ENCODE measurements around the gene LIMS1.
"Not testable (repeated sequence)": the region's sequence is repeated elsewhere in the genome, so short reads cannot be mapped to it uniquely, and the experiment has no call there.

The LIMS1 gene

DNA sequence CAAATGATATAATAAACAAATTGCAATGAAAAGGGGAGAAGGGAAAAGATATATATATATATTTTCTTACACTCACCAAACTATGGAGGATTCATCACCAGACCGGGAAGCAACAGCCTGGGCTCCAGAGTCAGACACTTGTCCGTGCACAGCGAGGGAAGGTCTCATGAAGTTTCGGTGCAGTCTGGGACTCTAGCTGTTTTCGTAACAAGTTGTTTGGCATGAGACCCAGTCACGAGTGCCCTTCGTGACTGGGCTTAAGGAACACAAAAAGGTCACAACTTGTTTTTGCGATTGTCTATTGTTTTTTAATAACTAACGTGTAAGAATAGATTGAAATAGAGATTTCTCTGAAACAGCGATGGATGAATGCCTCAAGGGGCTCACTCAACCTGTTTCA lies 66.9 kb downstream of the LIMS1 start:
- H3K9me3 ChIP-seq; H3K4me1 ChIP-seq; DNase-seq (ENCODE audit: low spot score in 2 of 2); H3K4me3 ChIP-seq; H3K36me3 ChIP-seq (replicated peaks); H3K27me3 ChIP-seq (ENCODE audit: low read depth); in situ Hi-C loops (cut with MboI; ENCODE audit: low sequenced_read_pairs): not testable (repeated sequence)

- in situ Hi-C loops (cut with MboI; ENCODE audit: low sequenced_read_pairs), result no loop called here
- H3K4me1 ChIP-seq, result no peaks in the 10 kb centered on the region
- H3K4me3 ChIP-seq, result no peak overlapping the region
- no peaks in the 10 kb centered on the region for H3K27me3 ChIP-seq (ENCODE audit: low read depth)
- DNase-seq (ENCODE audit: low spot score in 2 of 2), result no peak
- H3K36me3 ChIP-seq (replicated peaks), result 0 out of 2 replicates have a peak, but pooled peaks cover 4% of the 10 kb centered on the region
- H3K9me3 ChIP-seq, result no peaks in the 10 kb centered on the region
Measured at GRCh38 chr2:108602422-108602821, 68.2 kb downstream of the LIMS1 start.

GRCh38 chr2:108604196-108604595 lies 69.9 kb downstream of the LIMS1 start:
- in situ Hi-C loops (cut with MboI; ENCODE audit: low sequenced_read_pairs), result no loop called here
- no peaks in the 10 kb centered on the region for H3K27me3 ChIP-seq (ENCODE audit: low read depth)
- no peak overlapping the region for H3K4me3 ChIP-seq
- 0 out of 2 replicates have a peak, but pooled peaks cover 2% of the 10 kb centered on the region for H3K4me1 ChIP-seq
- no peaks in the 10 kb centered on the region for H3K9me3 ChIP-seq
- 0 out of 2 replicates have a peak, but pooled peaks cover 4% of the 10 kb centered on the region for H3K36me3 ChIP-seq (replicated peaks)
- DNase-seq (ENCODE audit: low spot score in 2 of 2), result no peak

- in situ Hi-C loops (cut with MboI; ENCODE audit: low sequenced_read_pairs), result no loop called here
- Histone ChIP-seq H3K27me3 (ENCODE audit: low read depth) (no peaks in the 10 kb centered on the region), H3K4me1 (0 out of 2 replicates have a peak, but pooled peaks cover 2% of the 10 kb centered on the region), H3K4me3 (no peak overlapping the region), H3K9me3 (no peaks in the 10 kb centered on the region), H3K36me3 (replicated peaks) (0 out of 2 replicates have a peak, but pooled peaks cover 4% of the 10 kb centered on the region)
- no peak for DNase-seq (ENCODE audit: low spot score in 2 of 2)
Measured at GRCh38 chr2:108605947-108606346, 71.7 kb downstream of the LIMS1 start.

DNA sequence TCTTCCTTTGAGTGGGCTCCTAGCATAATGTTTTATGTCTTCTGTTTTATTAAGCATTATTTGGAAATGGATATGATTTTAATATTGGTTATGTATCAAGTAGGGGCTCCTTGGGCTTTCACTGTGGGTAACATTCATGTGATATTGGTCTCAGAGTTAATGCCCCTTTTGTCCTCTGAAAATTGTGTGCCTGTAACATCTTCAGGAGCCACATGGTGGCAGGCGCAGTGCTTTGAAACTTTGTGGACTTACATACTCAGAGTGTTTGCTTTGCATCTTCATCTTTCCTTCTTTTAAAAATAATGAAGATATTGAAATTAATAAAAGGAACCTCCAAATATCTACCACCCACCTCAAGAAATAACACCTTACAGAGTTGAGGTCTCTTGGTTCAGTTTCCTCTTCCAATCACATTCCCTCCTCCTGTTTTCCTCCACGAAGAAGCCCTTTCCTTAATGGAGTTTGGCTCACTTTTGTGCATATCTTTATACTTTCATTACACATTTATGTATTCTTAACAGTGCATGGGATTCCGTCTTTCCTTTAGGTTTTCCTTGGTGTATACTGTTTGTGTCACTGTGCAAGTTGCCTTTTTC lies 73.5 kb downstream of the LIMS1 start:
- Histone ChIP-seq H3K4me3 (no peak overlapping the region), H3K4me1 (0 out of 2 replicates have a peak, but pooled peaks cover 2% of the 10 kb centered on the region), H3K27me3 (ENCODE audit: low read depth) (no peaks in the 10 kb centered on the region), H3K9me3 (no peaks in the 10 kb centered on the region), H3K36me3 (replicated peaks) (no peaks in the 10 kb centered on the region)
- DNase-seq (ENCODE audit: low spot score in 2 of 2), result peak; percentile 35 to 36
- in situ Hi-C loops (cut with MboI; ENCODE audit: low sequenced_read_pairs), result no loop called here

- no peaks in the 10 kb centered on the region for H3K9me3 ChIP-seq
- no peaks in the 10 kb centered on the region for H3K36me3 ChIP-seq (replicated peaks)
- no peaks in the 10 kb centered on the region for H3K27me3 ChIP-seq (ENCODE audit: low read depth)
- H3K4me3 ChIP-seq, result no peak overlapping the region
- no peak for DNase-seq (ENCODE audit: low spot score in 2 of 2)
- in situ Hi-C loops (cut with MboI; ENCODE audit: low sequenced_read_pairs), result no loop called here
- H3K4me1 ChIP-seq, result 0 out of 2 replicates have a peak, but pooled peaks cover 2% of the 10 kb centered on the region
Measured at GRCh38 chr2:108611021-108611420, 76.8 kb downstream of the LIMS1 start.

DNA sequence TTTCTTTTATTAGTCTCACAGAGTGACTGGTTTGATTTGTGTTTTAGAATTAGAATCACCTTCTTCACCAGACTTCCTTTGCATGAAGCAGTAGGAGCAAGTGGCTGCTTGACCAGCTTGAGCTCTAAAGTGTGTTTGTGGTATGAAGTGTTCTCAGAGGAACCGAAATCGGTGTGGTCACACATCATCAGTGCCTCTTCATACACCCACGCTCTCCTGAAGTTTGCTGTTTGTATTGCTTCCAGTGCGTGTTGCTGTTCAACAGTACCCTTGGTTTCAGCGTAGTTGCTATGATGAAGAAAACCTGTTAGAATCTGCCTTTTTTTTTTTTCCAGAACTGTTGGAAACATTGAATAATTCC lies 77.9 kb downstream of the LIMS1 start:
- H3K27me3 ChIP-seq (ENCODE audit: low read depth), result no peaks in the 10 kb centered on the region
- in situ Hi-C loops (cut with MboI; ENCODE audit: low sequenced_read_pairs), result no loop called here
- no peak overlapping the region for H3K4me3 ChIP-seq
- DNase-seq (ENCODE audit: low spot score in 2 of 2), result no peak
- H3K4me1 ChIP-seq, result peaks cover 7% of the 10 kb centered on the region; the same call in 1 of the 2 replicates
- no peaks in the 10 kb centered on the region for H3K36me3 ChIP-seq (replicated peaks)
- H3K9me3 ChIP-seq, result no peaks in the 10 kb centered on the region

DNA sequence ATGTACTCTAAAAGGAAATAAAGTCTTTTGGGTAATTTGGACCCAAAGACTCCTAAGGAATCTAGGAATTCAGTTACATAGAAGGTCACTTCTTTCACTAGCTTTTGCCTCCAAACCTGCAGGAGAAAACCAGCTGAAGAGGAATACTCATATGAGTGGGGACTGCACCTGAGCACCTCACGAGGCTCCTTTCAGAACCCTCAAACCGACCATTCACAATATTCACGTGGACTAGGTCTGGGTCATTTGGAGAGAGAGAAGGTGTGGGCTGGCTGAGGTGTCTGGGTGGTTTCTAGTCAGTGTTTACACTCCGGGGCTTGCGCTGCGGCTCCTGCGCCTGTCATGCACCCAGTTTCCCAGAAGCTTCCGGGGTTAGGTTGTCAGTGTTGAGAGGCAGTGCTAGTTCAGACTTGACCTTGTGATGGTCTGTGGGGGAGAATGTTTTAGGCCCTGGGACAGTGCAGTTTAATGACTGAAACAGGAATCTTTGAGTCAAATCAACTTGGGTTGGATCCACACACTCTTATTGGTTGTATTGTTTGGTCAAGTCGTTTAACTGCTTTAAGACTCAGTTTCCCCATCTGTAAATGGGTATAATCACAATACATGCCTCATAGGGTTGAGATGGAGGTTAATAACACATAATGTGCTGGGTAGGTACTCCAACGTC lies 78.4 kb downstream of the LIMS1 start:
- Histone ChIP-seq H3K4me3 (no peak overlapping the region), H3K36me3 (replicated peaks) (no peaks in the 10 kb centered on the region), H3K27me3 (ENCODE audit: low read depth) (no peaks in the 10 kb centered on the region), H3K9me3 (no peaks in the 10 kb centered on the region), H3K4me1 (peaks cover 7% of the 10 kb centered on the region; the same call in 1 of the 2 replicates)
- in situ Hi-C loops (cut with MboI; ENCODE audit: low sequenced_read_pairs), result no loop called here
- no peak for DNase-seq (ENCODE audit: low spot score in 2 of 2)

GRCh38 chr2:108613261-108614042 lies 79.2 kb downstream of the LIMS1 start:
- peaks cover 7% of the 10 kb centered on the region for H3K4me1 ChIP-seq
- DNase-seq (ENCODE audit: low spot score in 2 of 2), result no peak
- in situ Hi-C loops (cut with MboI; ENCODE audit: low sequenced_read_pairs), result no loop called here

DNA sequence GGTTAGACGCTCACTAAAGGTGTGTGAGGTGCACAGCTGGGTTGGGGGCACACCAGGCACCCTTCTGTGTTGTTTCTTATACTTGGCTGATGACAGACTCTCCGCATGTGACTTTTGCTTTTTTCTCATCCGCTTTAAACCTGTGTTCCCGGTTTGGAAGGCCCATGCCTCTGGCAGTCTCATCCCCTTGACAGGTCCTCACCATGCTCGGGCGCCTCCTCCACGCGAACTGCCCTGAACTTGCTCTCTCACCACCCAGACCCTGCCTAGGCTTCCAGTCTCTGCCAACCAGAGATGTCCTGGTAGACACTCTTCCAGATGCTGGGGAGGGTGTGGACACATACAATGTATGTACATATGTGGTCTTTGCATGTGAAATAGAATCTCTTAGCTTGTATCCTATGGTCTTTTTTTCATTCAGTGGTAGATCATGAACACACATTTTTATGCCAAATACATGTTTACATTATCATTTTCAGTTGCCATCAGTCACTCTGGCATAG lies 79.8 kb downstream of the LIMS1 start:
- H3K9me3 ChIP-seq, result no peaks in the 10 kb centered on the region
- no peaks in the 10 kb centered on the region for H3K27me3 ChIP-seq (ENCODE audit: low read depth)
- H3K36me3 ChIP-seq (replicated peaks), result no peaks in the 10 kb centered on the region
- peaks cover 7% of the 10 kb centered on the region for H3K4me1 ChIP-seq
- in situ Hi-C loops (cut with MboI; ENCODE audit: low sequenced_read_pairs), result no loop called here
- H3K4me3 ChIP-seq, result no peak overlapping the region
- DNase-seq (ENCODE audit: low spot score in 2 of 2), result no peak

More at GRCh38 chr2:108613261-108614042, 79.2 kb downstream of the LIMS1 start:
- Histone ChIP-seq H3K9me3 (no peaks in the 10 kb centered on the region), H3K4me3 (no peak overlapping the region), H3K36me3 (replicated peaks) (no peaks in the 10 kb centered on the region), H3K27me3 (ENCODE audit: low read depth) (no peaks in the 10 kb centered on the region)

GRCh38 chr2:108614659-108615058 lies 80.4 kb downstream of the LIMS1 start:
- Histone ChIP-seq H3K4me3 (no peak overlapping the region), H3K27me3 (ENCODE audit: low read depth) (no peaks in the 10 kb centered on the region), H3K4me1 (peaks cover 7% of the 10 kb centered on the region), H3K36me3 (replicated peaks) (no peaks in the 10 kb centered on the region), H3K9me3 (no peaks in the 10 kb centered on the region)
- no peak for DNase-seq (ENCODE audit: low spot score in 2 of 2)
- in situ Hi-C loops (cut with MboI; ENCODE audit: low sequenced_read_pairs), result no loop called here

- in situ Hi-C loops (cut with MboI; ENCODE audit: low sequenced_read_pairs), result no loop called here
- Histone ChIP-seq H3K4me1 (peaks cover 8% of the 10 kb centered on the region), H3K36me3 (replicated peaks) (no peaks in the 10 kb centered on the region), H3K4me3 (no peak overlapping the region), H3K9me3 (no peaks in the 10 kb centered on the region), H3K27me3 (ENCODE audit: low read depth) (no peaks in the 10 kb centered on the region)
- DNase-seq (ENCODE audit: low spot score in 2 of 2), result no peak
Measured at GRCh38 chr2:108615480-108616090, 81.3 kb downstream of the LIMS1 start.

DNA sequence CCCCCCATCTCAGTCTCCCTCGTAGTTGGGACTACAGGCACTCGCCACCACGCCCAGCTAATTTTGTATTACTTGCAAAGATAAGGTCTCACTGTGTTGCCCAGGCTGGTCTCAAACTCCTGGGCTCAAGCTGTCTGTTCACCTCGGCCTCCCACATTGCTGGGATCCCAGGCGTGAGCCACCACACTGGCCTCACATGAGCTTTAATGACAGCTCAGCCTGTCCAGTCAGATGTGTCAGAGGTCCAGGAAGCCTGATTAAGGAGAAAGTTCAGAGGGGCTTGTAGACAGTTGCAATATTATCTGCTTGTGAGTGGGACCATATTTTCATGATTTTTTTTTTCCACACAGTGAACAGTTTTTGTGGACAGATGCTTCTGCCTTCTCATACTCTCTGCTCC lies 82.0 kb downstream of the LIMS1 start:
- no peak for DNase-seq (ENCODE audit: low spot score in 2 of 2)
- H3K27me3 ChIP-seq (ENCODE audit: low read depth), result no peaks in the 10 kb centered on the region
- H3K4me1 ChIP-seq, result peaks cover 15% of the 10 kb centered on the region
- no peaks in the 10 kb centered on the region for H3K36me3 ChIP-seq (replicated peaks)
- in situ Hi-C loops (cut with MboI; ENCODE audit: low sequenced_read_pairs), result no loop called here
- no peak overlapping the region for H3K4me3 ChIP-seq
- H3K9me3 ChIP-seq, result no peaks in the 10 kb centered on the region

Measured in HAP-1 (cell line).